GM21786 (cell line): ENCODE data around the gene SLC25A1.
A peak's percentile ranks its signal among the peaks of the same experiment; 100 is the strongest.

Source experiments
- ATAC-seq: cut with Tn5 transposase; IDR thresholded peaks from one replicate; pipeline ENCODE4 v1.9.1; 2021; ENCODE audit not compliant: unreplicated experiment

Gene SLC25A1

DNA sequence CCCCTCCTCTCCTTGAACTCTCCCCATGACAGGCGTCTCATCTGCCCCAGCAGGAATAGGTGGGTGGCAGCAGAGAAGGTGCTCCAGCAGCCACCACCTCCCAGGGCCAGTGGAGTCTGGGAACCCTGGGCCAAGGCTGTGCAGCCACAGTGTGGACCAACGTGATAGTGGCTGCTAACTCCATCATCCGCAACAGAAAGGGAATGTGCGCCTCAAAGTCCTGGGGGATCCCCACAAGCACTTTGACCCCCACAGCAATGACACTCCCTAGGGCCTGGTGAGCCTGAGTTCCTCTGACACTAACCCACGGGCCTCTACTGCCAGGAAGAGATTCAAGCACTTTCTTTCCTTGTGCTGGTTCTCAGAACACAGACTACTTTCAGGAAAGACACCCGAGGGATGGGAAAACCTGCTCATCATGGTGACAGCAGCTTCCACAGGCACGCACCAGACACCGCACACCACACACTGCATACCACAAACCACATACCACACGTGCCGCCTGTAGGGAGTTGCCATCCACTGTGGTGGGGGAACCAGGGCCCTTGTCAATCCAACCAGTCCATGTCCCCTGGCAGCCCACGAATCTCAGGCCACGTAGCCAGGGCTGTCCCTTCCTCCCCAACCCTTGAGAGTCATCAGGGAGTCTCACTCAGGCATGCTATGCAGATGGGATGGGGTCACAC lies 3.4 kb upstream of the SLC25A1 start:
- no peak for ATAC-seq

DNA sequence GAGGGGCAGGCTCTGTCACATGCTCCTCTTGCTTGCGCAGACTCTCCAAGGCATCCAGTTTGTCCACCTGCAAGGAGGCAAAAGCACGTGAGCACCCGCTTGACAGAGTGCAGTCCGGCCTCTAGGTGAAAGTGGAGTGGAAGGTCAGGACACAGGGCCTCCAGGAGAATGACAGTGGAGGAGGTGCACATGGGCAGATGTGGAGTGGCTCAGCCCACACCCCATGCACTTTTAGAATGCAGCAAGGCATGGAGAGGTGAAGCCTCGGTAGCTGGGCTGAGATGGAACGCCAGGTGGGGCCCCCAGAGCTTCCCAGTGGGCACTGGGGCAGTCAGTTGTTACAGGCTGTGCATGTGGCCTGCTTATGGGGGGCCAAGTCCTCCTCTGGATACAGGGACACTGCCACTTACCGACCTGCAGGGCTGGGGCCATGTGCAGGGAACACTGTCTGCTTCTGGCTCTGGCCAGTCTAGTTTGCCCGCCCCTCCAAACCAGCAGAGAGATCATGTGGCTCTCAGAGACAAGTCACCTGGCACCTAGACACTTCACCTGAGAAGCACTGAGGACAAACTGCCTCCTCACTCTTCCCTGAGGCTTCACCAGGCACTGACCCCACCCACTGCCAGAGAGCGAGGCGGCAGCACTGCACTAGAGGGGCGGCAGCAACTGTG lies 2.3 kb upstream of the SLC25A1 start:
- ATAC-seq = no peak

DNA sequence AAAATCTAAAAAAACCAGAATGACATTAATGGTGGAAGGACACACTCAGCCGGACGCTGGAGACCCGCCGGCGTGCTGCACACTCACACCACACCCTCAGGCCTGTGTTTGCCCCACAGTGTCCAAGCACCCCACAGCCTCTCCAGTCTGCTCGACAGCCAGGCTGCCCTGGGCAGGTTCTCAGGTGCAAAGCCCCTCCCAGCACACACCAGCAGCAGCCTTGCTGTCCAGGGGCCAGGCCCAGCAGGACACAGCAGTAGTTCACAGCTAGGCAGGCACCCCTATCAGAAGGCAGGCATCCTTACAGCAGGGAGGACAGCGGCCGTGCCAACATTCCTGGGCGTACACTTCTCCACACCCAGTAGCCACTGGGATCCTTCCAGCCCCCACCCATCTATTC lies 1.7 kb upstream of the SLC25A1 start:
- no peak for ATAC-seq

DNA sequence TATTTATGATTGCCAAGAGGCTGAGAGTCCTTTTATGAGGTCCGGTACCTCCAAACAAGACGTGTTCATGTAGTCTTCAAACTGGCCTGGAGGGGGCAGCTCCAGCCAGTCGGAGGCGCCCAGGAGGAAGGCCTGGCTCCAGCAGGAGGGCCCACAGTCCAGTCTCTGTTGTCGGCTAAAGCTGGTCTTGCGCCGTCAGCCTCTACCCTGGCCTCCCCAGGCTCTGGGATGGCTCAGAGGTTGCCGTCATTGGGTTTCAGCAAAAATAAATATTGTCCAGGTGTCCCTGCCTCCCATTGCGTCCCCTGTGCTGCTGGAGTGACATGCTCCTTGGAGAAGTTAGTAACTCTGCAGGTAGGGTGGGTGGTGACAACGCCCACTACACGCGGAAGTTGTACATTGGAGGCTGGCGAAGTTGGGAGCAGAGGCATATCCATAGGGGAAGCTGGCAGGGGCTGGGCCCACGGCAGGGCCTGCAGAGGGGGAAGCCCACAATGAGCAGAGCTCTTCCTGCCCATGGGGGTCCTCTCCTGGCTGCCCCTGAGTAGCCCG lies 1.0 kb upstream of the SLC25A1 start:
- ATAC-seq = peak; percentile 39

DNA sequence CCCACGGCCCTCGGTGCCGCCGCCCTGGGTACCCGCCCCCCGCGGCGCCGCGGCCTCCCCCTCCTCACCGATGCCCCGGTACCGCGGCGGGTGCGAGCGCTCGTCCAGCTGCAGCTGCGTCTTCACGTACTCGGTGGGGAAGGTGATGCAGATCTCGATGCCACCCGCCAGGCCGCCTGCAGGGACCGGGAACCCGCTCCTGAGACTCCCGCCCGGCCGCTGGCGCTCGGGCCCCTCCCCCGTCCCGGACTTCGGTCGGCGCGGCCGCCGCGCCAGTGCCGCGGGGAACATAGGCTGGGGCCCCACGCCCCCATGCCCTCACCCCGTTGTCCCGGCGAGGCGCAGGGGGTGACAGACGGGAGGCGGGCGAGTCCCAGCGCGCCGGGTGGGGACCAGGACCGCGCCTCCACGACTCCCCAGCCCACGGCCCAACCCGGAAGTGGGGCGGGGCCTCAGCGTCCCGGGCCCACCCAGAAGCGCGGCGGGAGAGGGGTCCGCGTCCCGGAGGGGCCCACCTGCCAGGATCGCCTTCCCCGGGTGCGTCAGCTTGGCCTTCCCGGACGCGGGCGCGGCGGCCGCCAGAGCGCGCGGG lies 375 bp downstream of the SLC25A1 start:
- peak; percentile 19 for ATAC-seq

DNA sequence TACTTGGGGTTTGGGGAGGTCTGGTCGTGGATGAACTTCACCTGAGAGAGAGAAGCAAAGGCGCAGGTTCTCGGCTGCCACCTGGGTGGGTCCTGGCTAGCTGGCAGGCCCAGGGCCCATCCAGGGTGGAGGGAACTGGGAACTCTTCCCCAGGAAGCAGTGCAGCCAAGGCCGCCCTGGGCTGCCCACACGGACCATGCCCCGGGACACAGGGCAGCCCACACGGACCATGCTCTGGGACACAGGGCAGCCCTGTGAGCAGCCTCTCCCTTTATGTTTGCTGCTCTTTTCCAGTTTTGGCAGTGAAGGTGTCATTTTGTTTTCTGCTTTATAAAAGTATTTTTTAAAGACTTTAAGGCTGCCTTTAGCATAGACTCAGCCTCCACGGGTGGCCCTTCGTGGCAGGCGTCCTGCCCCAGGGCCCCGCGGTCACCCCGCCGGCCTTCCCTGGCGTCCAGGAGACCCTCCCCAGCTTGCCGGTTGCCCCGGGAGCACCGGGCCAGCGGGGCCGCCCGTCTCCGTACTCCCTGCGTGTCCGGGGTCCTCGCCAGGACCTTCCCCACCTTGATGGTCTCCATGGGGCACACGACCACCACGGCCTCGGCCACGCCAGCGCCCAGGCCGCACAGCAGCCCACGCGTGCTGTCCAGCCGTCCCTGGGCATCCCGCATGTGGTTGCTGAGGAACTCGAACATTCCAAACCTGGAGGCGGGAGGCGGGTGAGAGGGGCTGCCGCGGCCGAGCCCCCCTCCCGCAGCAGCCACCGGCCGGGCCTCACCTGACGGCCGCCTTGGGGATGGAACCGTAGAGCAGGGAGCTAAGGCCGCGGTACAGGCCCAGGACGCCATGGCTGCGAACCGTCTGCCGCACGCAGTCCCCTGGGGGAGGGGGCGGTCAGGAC lies 1.1 kb downstream of the SLC25A1 start:
- ATAC-seq = no peak

DNA sequence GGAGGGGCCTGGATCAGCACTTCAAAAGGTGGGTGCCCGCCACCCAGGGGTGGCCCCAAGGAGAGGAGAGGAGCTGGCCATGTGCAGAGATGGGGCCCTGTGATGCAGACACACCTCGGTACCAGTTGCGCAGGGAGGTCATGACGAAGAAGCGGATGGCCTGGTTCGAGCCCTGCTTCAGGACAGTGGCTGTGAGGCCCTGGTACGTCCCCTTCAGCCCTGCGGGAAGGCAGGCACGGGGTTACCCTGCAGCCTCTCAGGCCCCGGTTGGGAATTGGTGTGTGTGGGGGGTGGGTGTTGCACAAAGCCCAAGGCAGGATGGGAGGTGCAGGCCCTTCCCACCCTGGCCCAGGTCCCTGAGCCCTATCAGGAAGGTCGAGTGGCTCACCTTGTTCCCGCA lies 1.8 kb downstream of the SLC25A1 start:
- ATAC-seq = no peak

DNA sequence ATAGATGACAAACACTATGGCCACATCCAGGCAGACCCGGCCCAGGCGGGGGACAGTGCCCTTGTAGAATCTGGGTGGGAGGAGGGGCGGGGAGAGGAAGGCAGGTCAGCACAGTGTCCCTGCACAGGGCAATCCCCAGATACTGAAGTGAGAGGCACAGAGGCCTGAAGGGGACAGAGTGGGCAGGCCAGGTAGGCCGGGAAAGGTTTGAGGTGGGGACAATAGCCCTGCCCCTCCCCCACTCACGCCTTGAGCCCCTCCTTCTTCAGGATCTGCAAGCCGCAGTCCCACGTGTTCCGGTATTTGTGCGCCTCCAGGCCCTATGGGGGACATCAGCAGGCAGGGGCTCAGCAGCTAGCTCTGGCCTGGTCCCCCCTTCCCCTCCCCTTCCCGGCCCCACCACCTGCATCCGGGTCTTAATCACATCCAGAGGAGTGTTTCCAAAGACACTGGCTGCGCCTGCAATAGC lies 2.3 kb downstream of the SLC25A1 start:
- no peak for ATAC-seq

DNA sequence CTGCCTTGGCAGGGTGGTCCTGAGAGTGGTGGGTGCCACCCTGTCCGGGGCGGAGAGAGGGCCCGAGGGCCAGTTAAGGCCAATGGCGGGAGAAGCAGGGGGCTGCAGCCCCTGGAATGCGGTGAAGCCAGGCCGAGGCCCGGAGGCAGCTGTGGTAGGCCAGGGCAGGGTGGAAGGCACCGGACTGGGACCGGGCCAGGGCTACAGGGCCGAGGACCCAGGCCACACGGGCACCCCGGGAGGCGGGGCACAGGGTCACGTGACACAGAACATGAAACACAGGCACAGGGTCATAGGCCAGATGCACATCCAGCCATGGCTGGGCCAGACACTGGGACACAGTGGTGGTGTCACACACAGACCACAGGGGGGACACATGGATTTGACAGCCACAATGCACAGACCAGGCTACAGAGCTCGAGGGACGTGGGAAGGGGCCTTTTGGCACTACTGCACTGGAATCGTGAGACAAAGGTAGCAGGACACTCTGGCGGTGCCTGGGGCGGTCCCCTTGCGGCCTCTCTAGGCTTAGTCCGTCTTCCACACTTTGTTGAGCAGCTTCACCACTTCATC lies 2.8 kb downstream of the SLC25A1 start:
- no peak for ATAC-seq

DNA sequence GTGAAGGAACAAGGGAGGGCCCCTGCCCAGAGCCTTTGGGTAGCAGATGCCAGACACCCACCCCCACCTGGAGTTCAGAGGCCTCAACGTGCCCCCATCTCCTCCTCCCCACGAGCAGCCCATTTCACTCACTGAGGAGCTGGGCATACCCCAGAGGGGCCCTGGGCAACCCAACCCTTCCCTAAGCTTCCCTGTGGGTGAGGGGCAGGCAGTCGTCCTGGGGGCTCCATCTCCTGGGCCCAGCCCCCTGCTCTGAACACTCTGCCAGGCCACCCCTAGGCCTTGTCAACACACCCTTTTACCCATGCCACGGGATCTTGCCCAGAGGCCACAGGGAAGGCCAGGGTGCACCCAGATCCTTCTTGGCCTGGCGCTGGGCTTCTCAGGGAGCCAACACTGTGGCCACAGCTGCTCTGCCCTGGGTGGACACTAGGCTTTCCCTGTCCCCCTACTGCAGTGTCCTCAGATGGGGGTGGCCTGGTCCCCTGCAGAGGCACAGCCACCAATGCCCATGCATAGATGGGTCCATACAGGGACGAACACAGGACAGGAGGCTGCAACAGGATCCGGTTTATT lies 3.4 kb downstream of the SLC25A1 start:
- no peak for ATAC-seq

DNA sequence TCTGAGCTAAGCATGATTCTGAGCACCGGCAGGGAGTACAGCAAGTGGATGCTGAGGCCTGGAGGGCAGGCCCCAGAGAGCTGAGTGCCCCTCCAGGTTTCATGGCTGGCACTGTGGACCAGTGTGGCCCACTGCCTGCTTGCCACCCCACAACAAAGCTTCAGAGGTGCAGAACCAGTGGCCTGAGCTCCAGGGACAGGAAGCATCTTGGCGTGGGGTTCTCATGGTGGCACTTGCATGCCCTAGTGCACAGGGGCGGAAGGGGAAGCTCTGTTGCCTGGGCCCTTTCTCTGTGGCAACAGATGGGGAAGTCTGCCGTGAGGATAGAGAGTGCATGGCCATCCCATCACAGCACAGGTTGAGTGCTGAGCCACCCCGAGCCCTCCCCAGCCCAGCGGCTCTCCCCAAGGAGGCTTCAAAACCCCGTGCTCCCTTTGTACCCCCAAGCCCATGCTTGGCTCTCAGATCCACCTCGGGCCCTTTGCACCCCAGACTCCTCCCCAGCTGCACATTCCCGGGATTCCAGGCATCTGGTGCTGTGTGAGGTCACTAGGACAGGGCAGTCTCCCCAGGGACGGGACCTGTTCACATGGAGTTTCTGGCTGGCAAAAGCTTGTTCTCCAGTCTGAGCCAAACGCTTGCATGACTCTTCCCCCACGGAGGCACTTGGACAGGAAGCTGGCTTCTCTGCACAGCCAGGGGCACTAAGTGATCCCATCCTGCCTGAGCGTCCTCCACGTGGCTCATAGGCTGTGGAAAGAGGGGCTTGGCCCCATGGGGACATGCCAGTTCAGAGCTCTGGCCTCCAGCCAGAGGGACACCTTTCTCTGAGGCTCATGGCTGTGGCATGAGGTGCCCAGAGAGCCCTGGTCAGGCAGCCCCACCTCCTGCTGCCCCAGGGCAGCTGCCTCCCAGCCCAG lies 4.2 kb downstream of the SLC25A1 start:
- ATAC-seq = no peak

DNA sequence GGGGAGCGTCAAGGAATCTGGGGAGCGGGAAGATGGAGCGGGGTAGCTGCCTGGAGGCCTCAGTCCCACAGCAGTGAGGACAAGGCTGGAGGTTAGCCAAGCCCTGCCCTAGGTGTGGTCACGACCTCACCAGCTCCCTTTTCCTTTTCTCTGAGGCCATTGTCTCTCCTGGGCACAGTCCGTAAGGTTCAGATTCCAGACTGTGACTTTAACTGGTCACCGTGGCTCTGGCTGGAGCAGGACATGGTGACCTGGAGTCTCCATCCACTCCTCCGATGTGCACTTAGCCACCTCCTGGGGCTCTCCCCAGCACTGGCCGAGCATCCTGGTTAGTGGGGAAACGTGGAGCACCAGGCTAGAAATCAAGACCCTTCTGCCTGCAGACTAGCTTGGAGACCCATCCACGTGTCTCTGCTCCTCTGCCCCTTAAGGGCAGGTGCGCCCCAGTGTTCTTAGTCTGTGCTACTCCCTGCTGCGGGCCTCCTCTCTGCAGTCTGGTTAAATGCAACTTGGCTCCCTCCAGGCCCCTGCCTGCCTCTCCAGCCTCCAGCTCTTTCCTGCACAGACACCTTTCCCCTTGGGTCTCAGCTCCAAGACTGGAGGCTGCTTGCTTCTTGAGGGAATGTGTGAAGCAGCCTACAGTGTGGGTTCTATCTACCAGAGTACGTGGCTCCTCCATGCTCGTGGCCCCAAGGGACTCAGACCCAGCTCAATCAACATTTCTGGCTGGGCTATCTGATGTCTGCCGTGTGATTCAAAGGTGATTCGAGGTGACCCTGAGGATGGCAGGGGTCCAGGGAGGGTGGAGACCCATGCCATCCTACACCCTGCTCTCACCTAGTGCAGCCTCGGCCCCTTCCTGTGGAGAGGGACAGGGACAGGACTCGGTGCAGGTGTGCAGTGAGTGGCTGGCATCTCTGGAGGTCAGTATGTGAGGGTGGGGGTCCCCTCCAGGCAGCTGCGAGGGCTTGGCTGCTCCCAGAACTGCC lies 5.2 kb downstream of the SLC25A1 start:
- no peak for ATAC-seq

DNA sequence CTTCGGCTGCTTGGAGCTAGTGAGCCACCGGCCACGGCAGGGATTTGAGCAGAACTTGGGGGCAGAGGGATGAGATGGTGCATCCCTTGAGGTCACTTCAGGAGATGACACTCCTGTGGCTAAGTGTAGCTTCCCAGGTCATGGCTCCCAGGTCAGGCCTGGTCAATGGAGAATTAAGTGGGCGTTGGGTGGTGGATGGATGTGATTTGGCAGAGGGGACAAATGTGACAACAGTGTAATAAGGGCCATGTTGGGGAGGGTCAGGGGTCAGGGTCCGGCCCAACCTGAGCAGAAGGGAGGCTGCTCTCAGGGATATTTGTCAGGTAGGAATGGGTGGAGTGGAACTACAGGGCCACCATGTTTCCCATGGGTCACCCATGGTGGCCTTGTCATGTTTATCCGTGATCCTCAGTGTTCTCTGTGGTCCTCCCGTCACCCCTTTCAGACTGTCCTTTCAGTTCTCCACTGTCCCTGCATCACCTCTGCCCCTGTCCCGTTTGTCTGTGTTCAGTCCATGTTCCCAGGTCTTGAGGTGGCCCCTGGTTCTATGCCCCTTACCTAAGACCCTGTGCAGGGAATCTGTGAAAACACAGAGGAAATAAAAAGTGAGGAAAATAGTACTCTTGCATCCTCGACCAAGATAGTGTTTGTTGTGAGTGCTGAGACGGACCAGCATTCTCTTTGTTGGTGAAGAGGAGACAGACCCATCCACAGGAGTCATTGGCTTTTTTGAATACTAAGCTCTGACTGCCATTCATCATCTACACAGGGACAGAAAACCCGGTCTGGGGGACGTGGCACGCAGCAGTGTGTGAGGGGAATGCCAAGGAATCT lies 6.1 kb downstream of the SLC25A1 start:
- ATAC-seq = no peak

DNA sequence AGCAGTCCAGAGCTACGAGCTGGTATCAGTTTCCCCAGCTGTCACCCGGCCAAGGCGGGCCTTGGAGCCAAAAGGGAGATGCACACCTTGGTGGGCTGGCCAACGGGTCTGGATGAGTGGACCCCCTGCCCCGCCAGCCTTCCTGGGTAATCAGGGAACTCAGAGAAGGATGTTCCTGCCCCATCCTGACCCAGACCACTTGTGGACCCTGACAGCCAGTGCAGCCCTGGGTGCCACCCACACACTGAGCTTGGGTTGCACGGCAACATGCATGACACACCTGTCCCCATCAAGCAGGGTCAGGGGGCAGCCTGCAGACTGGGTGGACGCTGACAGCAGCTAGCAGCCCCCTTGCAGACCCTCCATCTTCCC lies 8.6 kb downstream of the SLC25A1 start:
- no peak for ATAC-seq

DNA sequence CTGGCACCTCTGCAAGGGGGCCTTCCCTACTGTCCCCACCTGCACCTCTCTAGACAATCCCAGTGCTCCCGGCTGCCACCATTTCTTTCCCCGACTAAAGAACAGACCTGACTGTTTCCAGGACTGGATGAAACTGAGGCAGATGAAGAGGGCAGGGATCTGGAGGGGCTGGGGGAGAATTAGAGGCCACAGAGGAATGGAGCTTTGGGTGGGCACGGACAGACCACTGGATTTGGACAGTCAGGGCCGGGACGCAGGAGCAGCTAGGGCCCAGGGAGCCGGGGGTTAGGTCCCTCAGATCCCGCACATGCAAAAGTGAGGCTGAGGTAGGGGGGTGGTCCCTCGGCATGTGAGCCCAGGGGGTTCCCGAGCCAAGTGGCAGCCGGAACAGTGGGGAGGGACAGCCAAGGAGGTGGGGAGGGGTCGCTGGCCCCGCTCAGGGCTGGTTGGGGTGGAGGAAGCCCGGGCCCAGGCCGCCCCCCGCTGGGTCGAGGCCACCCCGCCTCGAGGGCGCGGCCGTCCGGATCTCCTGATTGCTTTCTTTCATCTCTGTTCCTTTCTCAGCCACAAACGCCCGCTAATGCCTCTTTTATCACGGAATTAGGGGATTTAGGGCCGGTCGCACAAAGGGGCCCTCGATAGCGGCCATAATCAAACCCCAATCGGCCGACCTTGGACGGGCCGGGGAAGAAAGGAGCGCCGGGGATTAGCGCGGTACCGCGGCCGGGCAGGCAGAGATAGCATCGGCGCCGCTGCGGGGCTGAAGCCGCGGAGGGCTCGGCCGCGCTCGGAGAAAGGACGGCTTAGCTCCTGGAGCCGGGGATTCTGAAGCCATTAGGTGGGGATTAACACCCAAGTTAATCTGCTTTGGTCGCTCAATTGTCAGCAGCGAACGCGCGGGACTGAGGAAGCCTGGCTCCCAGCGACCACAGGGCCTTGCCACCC lies 9.3 kb downstream of the SLC25A1 start:
- no peak for ATAC-seq
